Esophagus (tissue), 2 donors: ENCODE measurements around the gene SDF4. TPM values are rescaled to one million over a fixed set of nuclear protein-coding genes. Genes with fewer than 3 reads are reported as not detected.
"Not testable (repeated sequence)": the region's sequence is repeated elsewhere in the genome, so short reads cannot be mapped to it uniquely, and the experiment has no call there.

Source experiments
- H3K27ac ChIP-seq, 2 donors: one replicate each; pipeline ENCODE4 v1.5.1; 2013; ENCODE audit warnings: low read depth in 2 of 2, mild to moderate bottlenecking in 2 of 2, inconsistent platforms in 1 of 2, low read length in 1 of 2, moderate library complexity in 1 of 2
- H3K27me3 ChIP-seq, 2 donors: one replicate each; pipeline ENCODE4 v1.6.1; 2013; ENCODE audit warnings: low read length in 2 of 2, control low read depth in 1 of 2, mild to moderate bottlenecking in 1 of 2; ENCODE audit not compliant: insufficient read depth in 2 of 2, control insufficient read depth in 1 of 2
- H3K36me3 ChIP-seq, 2 donors: one replicate each; pipeline ENCODE4 v1.6.1; 2013; ENCODE audit warnings: low read length in 1 of 2; ENCODE audit not compliant: control insufficient read depth in 2 of 2, insufficient read depth in 2 of 2
- H3K4me1 ChIP-seq, 2 donors: one replicate each; pipeline ENCODE4 v1.6.1; 2013; ENCODE audit warnings: low read length in 1 of 2; ENCODE audit not compliant: control insufficient read depth in 2 of 2, insufficient read depth in 2 of 2
- H3K4me3 ChIP-seq, 2 donors: one replicate each; pipeline ENCODE4 v1.5.1; 2013; ENCODE audit warnings: low read length in 2 of 2, mild to moderate bottlenecking in 2 of 2, low read depth in 1 of 2, moderate library complexity in 1 of 2
- H3K9me3 ChIP-seq, 2 donors: one replicate each; pipeline ENCODE4 v1.6.1; 2013; ENCODE audit warnings: mild to moderate bottlenecking in 2 of 2, low read depth in 1 of 2, low read length in 1 of 2, moderate library complexity in 1 of 2; ENCODE audit not compliant: control insufficient read depth in 2 of 2, insufficient read depth in 1 of 2
- WGBS, 2 donors: extraction: QIAGEN DNeasy Blood & Tissue Kit; methylation state at CpG; one replicate each; pipeline ENCODE4 v1.1.7; 2013; 5-methylcytosine and 5-hydroxymethylcytosine counted together
- polyA plus RNA-seq, 2 donors: library from polyadenylated mRNA; stranded (reverse); fragments of 200-250 nt; gene quantifications; one replicate each; pipeline ENCODE4 v1.2.3, GENCODE V29; 2013
- donor health status: healthy with polysubstance abuse.
- donor health status: Bipolar disorder and iron deficiency.

Gene SDF4
- polyA plus RNA-seq, 2 donors = 43.9 to 68.0 TPM

DNA sequence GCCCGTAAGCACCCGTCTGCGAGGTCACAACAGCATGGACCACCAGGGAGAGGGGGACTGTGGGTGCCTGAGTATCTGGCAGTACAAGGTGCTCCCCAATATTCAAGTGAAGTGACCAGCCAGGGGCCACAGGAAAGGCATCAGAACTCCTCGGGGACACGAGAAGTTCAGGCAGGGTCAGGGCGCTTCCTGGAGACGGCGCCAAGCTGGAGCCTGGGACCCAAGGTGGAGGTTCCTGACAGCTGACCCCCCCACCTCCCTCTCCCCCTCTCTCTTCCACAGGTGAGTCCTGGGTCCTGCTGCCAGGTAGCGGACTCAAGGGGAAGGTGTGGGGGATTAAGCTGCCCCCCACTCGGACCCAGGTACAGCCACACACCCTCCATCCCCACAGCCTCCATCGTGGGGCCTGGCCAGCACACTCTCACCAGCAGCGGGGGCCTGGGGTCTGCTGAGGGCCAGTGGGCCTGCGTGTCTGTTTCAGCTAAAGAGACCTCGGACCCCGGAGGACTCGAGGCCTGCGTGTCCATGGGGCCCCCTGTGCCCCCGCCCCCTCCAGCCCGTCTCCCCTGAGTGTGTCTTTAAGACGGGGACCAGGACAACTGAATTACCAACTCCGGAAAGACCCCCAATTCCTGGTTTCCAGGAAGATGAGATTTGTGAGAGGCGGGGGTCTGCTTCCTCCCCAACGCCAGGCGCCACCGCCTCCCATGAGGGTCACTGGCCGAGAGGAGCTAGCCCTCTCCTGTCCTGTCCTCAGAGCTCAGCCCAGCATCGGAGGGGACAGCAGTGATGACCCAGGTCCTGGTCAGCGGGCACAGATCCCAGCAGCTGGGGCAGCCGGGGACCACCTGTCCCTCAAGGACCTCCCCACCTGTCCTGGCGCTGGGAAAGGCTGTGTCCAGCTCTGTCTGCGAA is 31.6 kb downstream of the SDF4 start:
- no peaks in the 10 kb centered on the region for H3K9me3 ChIP-seq
- peaks cover 0 to 7% of the 10 kb centered on the region in 2 donors for H3K27me3 ChIP-seq
- H3K27ac ChIP-seq = no peak overlapping the region
- WGBS, 2 donors = 73 to 81% methylated on average over 27 to 31 of the region's 31 CpGs
- H3K4me1 ChIP-seq = no peaks in the 10 kb centered on the region
- no peaks in the 10 kb centered on the region for H3K36me3 ChIP-seq
- H3K4me3 ChIP-seq = no peak overlapping the region

GRCh38 chr1:1199141-1199960 is 32.5 kb downstream of the SDF4 start:
- no peaks in the 10 kb centered on the region for H3K4me1 ChIP-seq
- no peak overlapping the region for H3K4me3 ChIP-seq
- H3K36me3 ChIP-seq = no peaks in the 10 kb centered on the region
- H3K27me3 ChIP-seq = peaks cover 0 to 7% of the 10 kb centered on the region in 2 donors
- no peak overlapping the region for H3K27ac ChIP-seq
- WGBS, 2 donors = 82 to 84% methylated on average over 22 of the region's 22 CpGs
- no peaks in the 10 kb centered on the region for H3K9me3 ChIP-seq

- Histone ChIP-seq H3K27me3 (peaks cover 0 to 7% of the 10 kb centered on the region in 2 donors), H3K4me1 (no peaks in the 10 kb centered on the region), H3K27ac (no peak overlapping the region), H3K36me3 (no peaks in the 10 kb centered on the region), H3K9me3 (no peaks in the 10 kb centered on the region), H3K4me3 (no peak overlapping the region)
- 76 to 81% methylated on average over 23 of the region's 23 CpGs for WGBS, 2 donors
These were observed 33.2 kb downstream of the SDF4 start for GRCh38 chr1:1198423-1199140.

DNA sequence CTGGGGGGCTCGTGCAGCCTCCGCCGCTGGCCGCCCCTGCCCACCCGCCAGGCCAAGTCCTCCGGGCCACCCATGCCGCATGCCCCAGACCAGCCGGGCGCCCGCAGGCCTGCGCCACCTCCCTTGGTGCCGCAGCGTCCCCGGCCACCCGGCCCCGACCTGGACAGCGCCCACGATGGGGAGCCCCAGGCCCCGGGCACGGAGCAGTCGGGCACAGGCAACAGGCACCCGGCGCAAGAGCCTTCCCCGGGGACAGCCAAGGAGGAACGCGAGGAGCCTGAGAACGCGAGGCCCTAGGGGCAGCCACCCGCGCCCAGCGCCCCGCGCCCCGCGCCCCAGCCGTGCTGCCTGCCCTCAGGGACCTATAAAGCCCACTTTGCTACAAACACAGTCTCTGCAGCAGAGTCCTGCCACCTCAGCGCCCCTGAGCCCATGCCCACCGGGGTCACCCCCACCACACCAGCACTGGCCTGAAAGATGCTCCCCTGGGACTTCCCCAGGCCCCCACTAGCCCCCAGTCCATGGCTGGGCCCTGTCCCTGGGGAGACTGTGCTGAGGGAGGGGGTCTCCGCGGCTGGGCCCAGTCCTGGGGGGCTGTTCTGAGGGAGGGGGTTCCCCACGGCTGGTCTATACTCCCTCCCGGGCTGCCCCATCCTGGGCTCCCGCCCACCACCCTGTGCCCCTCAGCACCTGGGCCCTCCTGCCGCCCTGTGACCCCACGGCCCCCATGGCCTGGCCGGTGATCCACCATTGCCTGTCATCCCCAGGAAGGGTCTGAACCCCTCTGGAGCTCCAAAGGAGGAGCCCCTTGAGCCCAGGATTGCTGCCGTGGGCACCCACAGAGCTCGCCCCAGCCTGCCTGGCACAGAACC is 34.0 kb downstream of the SDF4 start:
- no peaks in the 10 kb centered on the region for H3K36me3 ChIP-seq
- 91 to 93% methylated on average over 45 to 48 of the region's 48 CpGs for WGBS, 2 donors

GRCh38 chr1:1197188-1197500 is 34.7 kb downstream of the SDF4 start:
- WGBS, 2 donors = 90 to 92% methylated on average over 8 of the region's 8 CpGs
- Histone ChIP-seq H3K4me1 (no peaks in the 10 kb centered on the region), H3K36me3 (no peaks in the 10 kb centered on the region), H3K9me3 (no peaks in the 10 kb centered on the region), H3K4me3 (no peak overlapping the region), H3K27ac (no peak overlapping the region), H3K27me3 (peaks cover 0 to 7% of the 10 kb centered on the region in 2 donors)

More for the DNA sequence above, 34.0 kb downstream of the SDF4 start:
- H3K9me3 ChIP-seq = no peaks in the 10 kb centered on the region
- H3K4me1 ChIP-seq = no peaks in the 10 kb centered on the region
- peaks cover 0 to 7% of the 10 kb centered on the region in 2 donors for H3K27me3 ChIP-seq
- no peak overlapping the region for H3K27ac ChIP-seq
- no peak overlapping the region for H3K4me3 ChIP-seq

DNA sequence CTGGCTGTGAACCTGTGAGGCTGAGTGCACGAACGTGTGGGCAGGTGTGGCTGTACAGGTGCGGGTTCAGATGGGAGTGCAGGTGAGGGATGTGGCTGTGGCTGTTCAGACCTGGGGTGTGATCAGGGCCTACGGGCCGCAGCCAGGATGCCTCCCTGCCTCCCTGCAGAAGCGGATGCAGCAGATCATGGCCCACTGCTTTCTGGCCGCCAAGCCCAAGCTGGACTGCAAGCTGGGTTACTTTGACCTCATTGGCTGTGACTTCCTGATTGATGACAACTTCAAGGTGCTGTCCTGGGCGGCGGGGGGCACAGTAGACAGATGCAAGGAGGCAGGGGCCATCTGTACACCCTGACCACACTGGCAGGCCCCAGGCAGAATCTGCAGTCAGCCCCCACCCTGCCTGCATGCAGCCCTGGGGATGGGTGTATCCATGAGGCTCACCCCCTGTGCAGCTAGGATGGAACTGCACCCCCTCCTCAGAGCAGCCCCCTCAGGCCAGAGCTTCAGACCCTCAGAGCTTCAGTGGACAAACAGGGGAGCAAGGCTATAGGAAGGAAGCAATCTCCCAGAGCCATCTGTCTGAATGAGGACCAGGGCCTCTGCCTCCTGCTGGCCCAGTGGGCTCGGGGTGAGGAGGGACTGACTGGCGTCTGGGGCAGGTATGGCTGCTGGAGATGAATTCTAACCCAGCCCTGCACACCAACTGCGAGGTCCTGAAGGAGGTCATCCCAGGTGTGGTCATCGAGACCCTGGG is 35.2 kb downstream of the SDF4 start:
- Histone ChIP-seq H3K4me3 (no peak overlapping the region), H3K27ac (no peak overlapping the region), H3K27me3 (peaks cover 0 to 7% of the 10 kb centered on the region in 2 donors), H3K9me3 (no peaks in the 10 kb centered on the region), H3K4me1 (no peaks in the 10 kb centered on the region), H3K36me3 (no peaks in the 10 kb centered on the region)
- WGBS, 2 donors = 75 to 79% methylated on average over 13 of the region's 13 CpGs

GRCh38 chr1:1195726-1196125 is 36.1 kb downstream of the SDF4 start:
- 83 to 97% methylated on average over 6 of the region's 6 CpGs for WGBS, 2 donors
- H3K27ac ChIP-seq = not testable (repeated sequence)

GRCh38 chr1:1194723-1195122 is 37.1 kb downstream of the SDF4 start:
- H3K36me3 ChIP-seq = no peaks in the 10 kb centered on the region
- WGBS, 2 donors = 89 to 97% methylated on average over 3 of the region's 3 CpGs
- no peak overlapping the region for H3K27ac ChIP-seq
- H3K4me1 ChIP-seq = no peaks in the 10 kb centered on the region
- H3K4me3 ChIP-seq = no peak overlapping the region
- H3K9me3 ChIP-seq = no peaks in the 10 kb centered on the region
- no peaks in the 10 kb centered on the region for H3K27me3 ChIP-seq

More at GRCh38 chr1:1195726-1196125, 36.1 kb downstream of the SDF4 start:
- H3K9me3 ChIP-seq, H3K4me1 ChIP-seq, H3K27me3 ChIP-seq, H3K4me3 ChIP-seq, H3K36me3 ChIP-seq: not testable (repeated sequence)
